ENCODE measurements around the gene CAPN9. TPM values are rescaled to one million over a fixed set of nuclear protein-coding genes. Genes with fewer than 3 reads are reported as not detected.

Gene CAPN9
- total and polyA plus RNA-seq, 9 of the 15 experiments (the other 6 are each of a cell fraction or from before 2014, with no cell fraction given) = not detected

GRCh38 chr1:230796626-230797025 lies 49.4 kb downstream of the CAPN9 start:
- H3K4me3 ChIP-seq = no peak overlapping the region
- BruUV-seq (replicated peaks) = no TSS peak
- no peaks in the 10 kb centered on the region for H3K4me1 ChIP-seq (replicated peaks in 1 of 2; ENCODE audit: control insufficient read depth in 2 of 2, insufficient read depth in 2 of 2, low read length in 2 of 2)
- H3K27me3 ChIP-seq (ENCODE audit: control insufficient read depth in 2 of 2, insufficient read depth in 2 of 2, low read length in 2 of 2) = peaks cover 33 to 68% of the 10 kb centered on the region in 2 experiments
- H3K36me3 ChIP-seq (ENCODE audit: control insufficient read depth, insufficient read depth, low read length) = no peaks in the 10 kb centered on the region
- WGBS (ENCODE audit: insufficient coverage, low coverage, missing lambda C conversion rate) = 5% methylated on average over 2 of the region's 2 CpGs
- no peaks in the 10 kb centered on the region for H3K9me1 ChIP-seq (ENCODE audit: control insufficient read depth, insufficient read depth, low read length)
- no peak overlapping the region for H2AFZ ChIP-seq (ENCODE audit: low read depth, low read length)
- H3K79me2 ChIP-seq (ENCODE audit: control insufficient read depth, insufficient read depth, low read length) = no peaks in the 10 kb centered on the region
- no peak overlapping the region for H3K9ac ChIP-seq (ENCODE audit: insufficient read depth in 1 of 2, low read depth in 2 of 2, low read length in 2 of 2)
- CTCF ChIA-PET (ENCODE audit: low intra/inter-chr PET ratio) = interaction anchor here (1.7 kb wide), 1 partner anchor 415 kb away, joined by 16 read pairs; no protein-coding TSS in a partner anchor
- in situ Hi-C loops (cut with MboI) (no loop called here), intact Hi-C loops (cut with micrococcal nuclease) (loop anchor here (5.0 to 10.0 kb wide), 4 partner anchors 164 to 806 kb away; partner anchors contain the start of genes ARV1 and TTC13)
- ATAC-seq = no peak
- POLR2A ChIA-PET = interaction anchor here (0.6 kb wide), 1 partner anchor 1855 kb away, joined by 3 read pairs; no protein-coding TSS in a partner anchor
- no peaks in the 10 kb centered on the region; the same call in 1 of the 2 replicates for H4K20me1 ChIP-seq (replicated peaks; ENCODE audit: control insufficient read depth, insufficient read depth, low read length)
- no peaks in the 10 kb centered on the region for H3K9me3 ChIP-seq (replicated peaks; ENCODE audit: control insufficient read depth, insufficient read depth, low read depth, low read length)
- H3K27ac ChIP-seq (ENCODE audit: extremely low read depth, low read depth, low read length) = no peak overlapping the region
- no peak for FAIRE-seq
- DNase-seq (ENCODE audit: extremely low read depth in 1 of 4, low spot score in 3 of 4) = no peak
- H3K4me2 ChIP-seq (ENCODE audit: insufficient read depth, low read length) = no peak overlapping the region
- no peak for TF ChIP-seq JUNB (CRISPR knock-in tag; conservative IDR thresholded peaks at IDR 0.05)
- TF ChIP-seq ARID4B (CRISPR knock-in tag; IDR thresholded peaks at IDR 0.05) = no peak
- no peak for TF ChIP-seq ZBTB12 (CRISPR knock-in tag; IDR thresholded peaks at IDR 0.05)
- TF ChIP-seq ARID1B (IDR thresholded peaks at IDR 0.05) = no peak
- TF ChIP-seq ZNF512 (tag; IDR thresholded peaks at IDR 0.05) = no peak
- TF ChIP-seq NCOA6 (IDR thresholded peaks at IDR 0.05) = no peak
- TF ChIP-seq SAFB (IDR thresholded peaks at IDR 0.05; ENCODE audit: borderline replicate concordance, low read depth, low read length) = no peak
- TF ChIP-seq STAT6 (CRISPR knock-in tag; IDR thresholded peaks at IDR 0.05) = no peak
- TF ChIP-seq GTF2B (IDR thresholded peaks at IDR 0.05; ENCODE audit: extremely low read depth, insufficient read length) = no peak
